WERI-Rb-1 (cell line): ENCODE measurements around the gene GPR153.

Experiments used
- DNase-seq: peaks from one replicate; pipeline ENCODE4 v3.0.0-alpha.2; 2020
- H3K27ac ChIP-seq: fragments of 250-450 bp; sonication (Bioruptor Pico); 2 replicates; pipeline ENCODE4 v1.5.1; 2020; ENCODE audit warnings: mild to moderate bottlenecking, moderate library complexity
- H3K27me3 ChIP-seq: fragments of 250-450 bp; sonication (Bioruptor Pico); 2 replicates; pipeline ENCODE4 v1.5.1; 2021; ENCODE audit warnings: mild to moderate bottlenecking, low read depth, moderate library complexity; ENCODE audit not compliant: insufficient read depth, severe bottlenecking
- H3K36me3 ChIP-seq: fragments of 250-450 bp; sonication (Bioruptor Pico); 2 replicates; pipeline ENCODE4 v1.5.1; 2020; ENCODE audit warnings: mild to moderate bottlenecking, moderate library complexity
- H3K4me3 ChIP-seq: 2 replicates; pipeline ENCODE4 v1.5.1; 2011; ENCODE audit warnings: low read depth, mild to moderate bottlenecking, control low read depth, low read length
- H3K9me3 ChIP-seq: fragments of 250-450 bp; sonication (Bioruptor Pico); 2 replicates; pipeline ENCODE4 v1.5.1; 2021; ENCODE audit warnings: mild to moderate bottlenecking, moderate library complexity; ENCODE audit not compliant: severe bottlenecking
- CTCF ChIP-seq: IDR thresholded peaks from 2 replicates; pipeline ENCODE4 v1.5.1; 2011; ENCODE audit warnings: low read depth, mild to moderate bottlenecking, control low read depth, inconsistent platforms, low read length

GPR153 gene

GRCh38 chr1:6207075-6207885, 53.6 kb downstream of the GPR153 start:
- Histone ChIP-seq H3K4me3 (peak overlapping the region; percentile 58), H3K27me3 (no peaks in the 10 kb centered on the region), H3K9me3 (no peaks in the 10 kb centered on the region), H3K36me3 (peaks cover 26% of the 10 kb centered on the region), H3K27ac (peak overlapping the region; percentile 90)
- no peak for TF ChIP-seq CTCF
- DNase-seq = no peak

- DNase-seq = no peak
- H3K4me3 ChIP-seq = no peak overlapping the region
- no peak overlapping the region for H3K27ac ChIP-seq
- H3K9me3 ChIP-seq = no peaks in the 10 kb centered on the region
- TF ChIP-seq CTCF = no peak
- H3K27me3 ChIP-seq = no peaks in the 10 kb centered on the region
- peaks cover 22% of the 10 kb centered on the region for H3K36me3 ChIP-seq
Observed at GRCh38 chr1:6206520-6206855, 54.4 kb downstream of the GPR153 start.

- Histone ChIP-seq H3K9me3 (no peaks in the 10 kb centered on the region), H3K27me3 (no peaks in the 10 kb centered on the region), H3K27ac (peak within 1 kb of the TSS; percentile 59), H3K4me3 (no peak within 1 kb of the TSS; the same call in 1 of the 2 replicates), H3K36me3 (peaks cover 18% of the 10 kb centered on the region)
- TF ChIP-seq CTCF = no peak
- no peak for DNase-seq
Observed at GRCh38 chr1:6205849-6206519, 54.9 kb downstream of the GPR153 start, which contains the start of gene RNF207. Gene RNF207 (plus strand): TSS chr1:6206119. CDS start chr1:6206536, 417 bp downstream.

- TF ChIP-seq CTCF = no peak
- no peak overlapping the region for H3K4me3 ChIP-seq
- H3K36me3 ChIP-seq = peaks cover 20% of the 10 kb centered on the region
- DNase-seq = no peak
- H3K27ac ChIP-seq = no peak overlapping the region
- no peaks in the 10 kb centered on the region for H3K9me3 ChIP-seq
- H3K27me3 ChIP-seq = no peaks in the 10 kb centered on the region
Observed at GRCh38 chr1:6202256-6202655, 58.6 kb downstream of the GPR153 start.

GRCh38 chr1:6200188-6200809, 60.6 kb downstream of the GPR153 start:
- H3K27ac ChIP-seq = peak overlapping the region; percentile 96
- H3K27me3 ChIP-seq = no peaks in the 10 kb centered on the region
- DNase-seq = no peak
- peaks cover 33% of the 10 kb centered on the region for H3K36me3 ChIP-seq
- H3K9me3 ChIP-seq = no peaks in the 10 kb centered on the region
- peak overlapping the region; percentile 95 for H3K4me3 ChIP-seq
- TF ChIP-seq CTCF = no peak
